Cortex of kidney (tissue), 1 donor: ENCODE measurements around the gene TRPM2.

Experiments
- DNase-seq: peaks from one replicate; lab custom pipeline; 2025; lab: John Stamatoyannopoulos, UW

TRPM2 gene

GRCh38 chr21:44445145-44445812 is 91.9 kb downstream of the TRPM2 start:
- no peak for DNase-seq

GRCh38 chr21:44448651-44449131 is 95.3 kb downstream of the TRPM2 start:
- no peak for DNase-seq

- no peak for DNase-seq
These were observed 96.3 kb downstream of the TRPM2 start for GRCh38 chr21:44449473-44450363.

- no peak for DNase-seq
These were observed 97.0 kb downstream of the TRPM2 start for GRCh38 chr21:44450402-44450801.

- DNase-seq = no peak
These were observed 97.6 kb downstream of the TRPM2 start for GRCh38 chr21:44450999-44451398.

GRCh38 chr21:44453120-44453519 is 99.7 kb downstream of the TRPM2 start:
- DNase-seq = no peak

GRCh38 chr21:44454058-44454457 is 100.6 kb downstream of the TRPM2 start:
- no peak for DNase-seq

- no peak for DNase-seq
These were observed 101.5 kb downstream of the TRPM2 start, which contains the start of gene LRRC3 for GRCh38 chr21:44454747-44455523. Gene LRRC3, plus strand, starts transcription at chr21:44455510. Its CDS starts 1,135 bp downstream, at chr21:44456645.

GRCh38 chr21:44455524-44456213 is 102.2 kb downstream of the TRPM2 start:
- no peak for DNase-seq

- DNase-seq = no peak
These were observed 102.9 kb downstream of the TRPM2 start for GRCh38 chr21:44456214-44456914.

- no peak for DNase-seq
These were observed 103.7 kb downstream of the TRPM2 start for GRCh38 chr21:44456915-44457736.

- DNase-seq = no peak
These were observed 105.7 kb downstream of the TRPM2 start for GRCh38 chr21:44458971-44459711.

- DNase-seq = no peak
These were observed 106.5 kb downstream of the TRPM2 start for GRCh38 chr21:44459712-44460440.

- no peak for DNase-seq
These were observed 107.0 kb downstream of the TRPM2 start for GRCh38 chr21:44460441-44460755.

- no peak for DNase-seq
These were observed 107.6 kb downstream of the TRPM2 start for GRCh38 chr21:44461005-44461404.

GRCh38 chr21:44461464-44462001 is 108.1 kb downstream of the TRPM2 start:
- DNase-seq = no peak

- no peak for DNase-seq
These were observed 108.8 kb downstream of the TRPM2 start for GRCh38 chr21:44462086-44462833.

- no peak for DNase-seq
These were observed 109.4 kb downstream of the TRPM2 start for GRCh38 chr21:44462834-44463200.
